NCI-H2196 (cell line): ENCODE measurements around the gene VEGFB.

Source experiments
- DNase-seq: peaks from one replicate; lab custom pipeline; 2025; ENCODE audit not compliant: unreplicated experiment; lab: John Stamatoyannopoulos, UW

The VEGFB gene

DNA sequence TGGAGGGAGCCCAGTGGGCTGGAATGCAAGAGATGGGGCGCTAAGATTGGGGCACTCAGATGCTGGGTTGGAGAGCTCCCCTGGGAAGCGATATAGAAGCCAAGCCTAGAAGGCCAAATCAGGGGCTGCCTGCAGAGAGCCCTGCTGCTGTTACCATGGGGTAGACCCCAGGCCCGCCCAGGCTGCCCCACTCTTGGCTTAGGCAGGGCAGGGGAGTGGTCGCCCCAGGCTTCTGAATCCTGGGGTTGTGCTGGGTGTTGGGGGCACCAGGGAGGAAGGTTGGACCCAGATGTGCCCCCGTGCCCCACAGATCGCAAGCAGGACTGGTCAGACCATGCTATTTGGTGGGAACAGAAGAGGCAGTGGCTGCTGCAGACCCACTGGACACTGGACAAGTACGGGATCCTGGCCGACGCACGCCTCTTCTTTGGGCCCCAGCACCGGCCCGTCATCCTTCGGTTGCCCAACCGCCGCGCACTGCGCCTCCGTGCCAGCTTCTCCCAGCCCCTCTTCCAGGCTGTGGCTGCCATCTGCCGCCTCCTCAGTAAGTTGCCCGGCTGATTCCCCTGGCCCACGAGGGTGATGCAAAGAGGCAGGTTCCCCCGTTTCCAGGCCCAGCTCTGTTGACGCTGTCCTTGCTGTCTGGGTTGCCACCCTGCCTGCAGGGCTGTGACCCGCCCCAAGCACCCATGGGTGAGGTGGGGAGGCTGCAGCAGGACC is 23.9 kb upstream of the VEGFB start:
- DNase-seq: no peak

DNA sequence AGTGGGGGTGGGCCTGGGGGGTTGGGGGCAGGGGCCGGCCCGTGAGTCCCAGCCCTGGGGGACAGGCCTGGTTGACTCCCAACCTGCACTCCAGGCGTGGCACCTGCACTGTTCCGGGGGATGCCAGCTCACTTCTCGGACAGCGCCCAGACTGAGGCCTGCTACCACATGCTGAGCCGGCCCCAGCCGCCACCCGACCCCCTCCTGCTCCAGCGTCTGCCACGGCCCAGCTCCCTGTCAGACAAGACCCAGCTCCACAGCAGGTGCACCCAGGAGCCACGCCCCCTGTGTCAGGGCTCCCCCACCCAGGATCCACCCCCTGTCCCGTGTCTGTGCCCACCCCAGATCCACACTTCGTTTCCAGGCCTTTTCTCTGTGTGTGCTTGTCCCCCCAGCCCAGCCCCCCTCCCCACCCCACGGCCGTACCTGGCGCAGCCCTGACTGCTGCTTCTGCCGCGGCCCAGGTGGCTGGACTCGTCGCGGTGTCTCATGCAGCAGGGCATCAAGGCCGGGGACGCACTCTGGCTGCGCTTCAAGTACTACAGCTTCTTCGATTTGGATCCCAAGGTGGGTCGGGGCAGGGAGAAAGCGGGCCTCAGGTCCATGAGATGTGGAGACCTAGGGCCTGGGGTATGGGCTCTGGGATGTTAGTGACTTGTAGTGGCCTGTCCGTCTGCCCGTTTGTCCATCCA is 23.1 kb upstream of the VEGFB start:
- DNase-seq: no peak

DNA sequence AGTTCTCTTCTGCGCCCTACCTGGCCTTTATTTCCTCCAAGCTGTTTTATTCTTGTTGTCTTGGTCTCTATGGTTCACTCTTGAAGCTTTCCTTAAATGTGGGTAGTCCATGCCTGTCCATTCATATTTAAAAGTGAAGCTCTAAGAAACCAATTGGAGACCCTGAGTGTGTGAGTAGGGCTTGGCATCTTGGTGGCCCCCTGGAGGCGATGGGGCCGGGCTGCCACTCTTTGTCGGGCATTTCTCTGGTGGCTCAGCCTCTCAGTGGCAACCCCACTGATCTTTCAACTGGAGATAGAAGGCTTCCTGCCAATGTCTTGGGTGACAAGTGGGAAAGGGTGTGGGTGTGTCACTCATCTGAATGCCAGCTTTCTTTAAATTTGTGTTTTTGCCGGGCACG is 17.5 kb upstream of the VEGFB start:
- DNase-seq: no peak

DNA sequence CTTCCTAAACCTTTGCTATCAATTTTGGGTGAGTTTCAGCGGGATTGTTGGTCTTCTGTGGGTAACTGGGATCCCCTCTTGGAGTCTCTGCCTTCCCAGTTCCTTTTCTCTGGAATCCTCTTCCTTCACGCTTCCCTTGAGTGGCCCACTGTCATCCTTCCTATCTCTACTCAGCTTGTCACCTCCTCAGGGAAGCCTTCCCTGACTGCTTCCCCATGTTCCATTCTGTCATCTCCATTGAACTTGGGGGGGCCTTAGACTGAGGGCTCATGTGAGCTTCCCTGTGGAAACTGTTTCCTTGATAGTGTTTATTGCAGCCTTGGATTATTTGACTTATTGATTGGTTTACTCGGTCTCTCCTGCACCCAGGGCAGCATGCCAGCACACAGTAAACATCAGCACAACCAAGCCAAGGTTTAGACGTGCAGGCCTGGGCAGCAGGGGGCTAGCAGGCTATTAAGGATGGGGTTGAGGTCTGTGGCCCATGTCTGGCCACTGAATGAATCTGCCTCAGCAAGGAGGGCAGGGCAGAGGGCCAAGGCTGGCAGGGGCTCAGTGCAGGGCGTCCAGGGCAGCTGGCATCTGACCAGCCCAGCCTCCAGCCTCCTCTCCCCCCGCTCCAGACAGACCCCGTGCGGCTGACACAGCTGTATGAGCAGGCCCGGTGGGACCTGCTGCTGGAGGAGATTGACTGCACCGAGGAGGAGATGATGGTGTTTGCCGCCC is 15.6 kb upstream of the VEGFB start:
- DNase-seq: no peak

DNA sequence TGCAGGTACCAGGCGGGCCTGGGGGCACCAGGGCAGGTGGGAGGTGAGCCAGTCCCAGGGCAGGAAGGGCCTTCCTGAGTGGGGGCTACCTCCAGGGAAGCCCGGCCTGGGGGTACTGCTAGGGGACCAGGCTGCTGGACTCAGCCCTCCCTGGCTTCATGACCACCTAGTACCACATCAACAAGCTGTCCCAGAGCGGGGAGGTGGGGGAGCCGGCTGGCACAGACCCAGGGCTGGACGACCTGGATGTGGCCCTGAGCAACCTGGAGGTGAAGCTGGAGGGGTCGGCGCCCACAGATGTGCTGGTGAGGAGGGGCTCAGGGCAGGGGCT is 15.1 kb upstream of the VEGFB start:
- no peak for DNase-seq

DNA sequence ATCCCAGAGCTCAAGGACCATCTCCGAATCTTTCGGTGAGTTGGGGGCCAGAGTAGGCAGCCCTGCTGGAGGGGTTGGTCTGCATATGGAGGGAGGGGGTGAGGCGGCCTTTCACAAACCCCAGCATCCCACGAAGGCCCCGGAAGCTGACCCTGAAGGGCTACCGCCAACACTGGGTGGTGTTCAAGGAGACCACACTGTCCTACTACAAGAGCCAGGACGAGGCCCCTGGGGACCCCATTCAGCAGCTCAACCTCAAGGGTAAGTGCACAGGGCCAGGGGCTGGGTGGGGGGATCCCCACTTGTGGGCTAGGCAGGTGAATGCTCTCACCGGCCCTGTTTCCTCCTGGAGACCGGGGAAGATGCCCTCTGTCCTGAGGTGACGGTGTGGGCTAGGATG is 14.6 kb upstream of the VEGFB start:
- no peak for DNase-seq

DNA sequence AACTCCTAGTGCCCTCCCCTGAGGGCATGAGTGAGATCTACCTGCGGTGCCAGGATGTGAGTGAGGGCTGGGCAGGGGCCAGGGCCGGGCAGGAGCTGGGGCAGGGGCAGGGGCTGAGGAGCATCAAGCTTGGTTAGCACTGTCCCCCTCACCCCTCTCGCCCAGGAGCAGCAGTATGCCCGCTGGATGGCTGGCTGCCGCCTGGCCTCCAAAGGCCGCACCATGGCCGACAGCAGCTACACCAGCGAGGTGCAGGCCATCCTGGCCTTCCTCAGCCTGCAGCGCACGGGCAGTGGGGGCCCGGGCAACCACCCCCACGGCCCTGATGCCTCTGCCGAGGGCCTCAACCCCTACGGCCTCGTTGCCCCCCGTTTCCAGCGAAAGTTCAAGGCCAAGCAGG is 14.1 kb upstream of the VEGFB start:
- no peak for DNase-seq

DNA sequence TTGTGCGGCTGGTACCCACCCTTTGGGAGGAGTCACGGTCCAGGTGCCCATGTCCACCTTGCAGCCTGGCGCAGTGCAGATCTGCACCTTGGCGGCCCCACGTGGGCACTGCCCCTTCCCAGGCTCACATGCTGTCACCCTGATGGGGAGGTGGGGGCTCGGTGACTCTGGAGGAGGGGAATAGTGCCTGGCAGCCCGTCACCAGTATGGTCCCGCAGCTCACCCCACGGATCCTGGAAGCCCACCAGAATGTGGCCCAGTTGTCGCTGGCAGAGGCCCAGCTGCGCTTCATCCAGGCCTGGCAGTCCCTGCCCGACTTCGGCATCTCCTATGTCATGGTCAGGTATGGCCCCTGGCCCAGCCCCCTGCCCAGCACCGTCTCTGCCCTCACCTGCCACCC is 13.6 kb upstream of the VEGFB start:
- no peak for DNase-seq

DNA sequence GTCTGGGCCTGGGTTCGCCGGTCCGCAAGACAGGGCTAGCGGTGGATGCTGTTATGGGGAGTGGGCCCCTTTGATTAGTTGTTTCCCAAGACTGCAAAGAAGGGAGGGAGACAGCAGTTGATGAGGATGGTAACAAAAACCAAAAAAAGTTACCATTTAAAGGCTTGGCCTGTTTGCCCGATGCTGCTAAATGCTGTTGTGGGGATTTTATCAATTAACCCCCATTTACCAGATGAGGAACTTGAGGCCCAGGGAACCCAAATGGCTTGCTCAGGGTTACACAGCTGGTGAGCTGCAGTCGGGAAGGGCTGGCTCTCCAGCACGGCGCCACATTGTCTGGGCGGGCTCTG is 11.8 kb upstream of the VEGFB start:
- no peak for DNase-seq

DNA sequence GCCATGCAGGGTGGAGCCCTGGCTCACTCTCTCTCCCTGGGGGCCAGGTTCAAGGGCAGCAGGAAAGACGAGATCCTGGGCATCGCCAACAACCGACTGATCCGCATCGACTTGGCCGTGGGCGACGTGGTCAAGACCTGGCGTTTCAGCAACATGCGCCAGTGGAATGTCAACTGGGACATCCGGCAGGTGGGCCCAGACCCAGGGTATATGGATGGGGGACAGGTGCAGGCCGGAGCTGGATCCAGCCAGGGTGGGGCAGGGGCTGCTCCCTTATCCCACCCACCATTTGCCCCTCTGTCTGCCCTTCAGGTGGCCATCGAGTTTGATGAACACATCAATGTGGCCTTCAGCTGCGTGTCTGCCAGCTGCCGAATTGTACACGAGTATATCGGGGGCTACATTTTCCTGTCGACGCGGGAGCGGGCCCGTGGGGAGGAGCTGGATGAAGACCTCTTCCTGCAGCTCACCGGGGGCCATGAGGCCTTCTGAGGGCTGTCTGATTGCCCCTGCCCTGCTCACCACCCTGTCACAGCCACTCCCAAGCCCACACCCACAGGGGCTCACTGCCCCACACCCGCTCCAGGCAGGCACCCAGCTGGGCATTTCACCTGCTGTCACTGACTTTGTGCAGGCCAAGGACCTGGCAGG is 11.3 kb upstream of the VEGFB start:
- DNase-seq: no peak

DNA sequence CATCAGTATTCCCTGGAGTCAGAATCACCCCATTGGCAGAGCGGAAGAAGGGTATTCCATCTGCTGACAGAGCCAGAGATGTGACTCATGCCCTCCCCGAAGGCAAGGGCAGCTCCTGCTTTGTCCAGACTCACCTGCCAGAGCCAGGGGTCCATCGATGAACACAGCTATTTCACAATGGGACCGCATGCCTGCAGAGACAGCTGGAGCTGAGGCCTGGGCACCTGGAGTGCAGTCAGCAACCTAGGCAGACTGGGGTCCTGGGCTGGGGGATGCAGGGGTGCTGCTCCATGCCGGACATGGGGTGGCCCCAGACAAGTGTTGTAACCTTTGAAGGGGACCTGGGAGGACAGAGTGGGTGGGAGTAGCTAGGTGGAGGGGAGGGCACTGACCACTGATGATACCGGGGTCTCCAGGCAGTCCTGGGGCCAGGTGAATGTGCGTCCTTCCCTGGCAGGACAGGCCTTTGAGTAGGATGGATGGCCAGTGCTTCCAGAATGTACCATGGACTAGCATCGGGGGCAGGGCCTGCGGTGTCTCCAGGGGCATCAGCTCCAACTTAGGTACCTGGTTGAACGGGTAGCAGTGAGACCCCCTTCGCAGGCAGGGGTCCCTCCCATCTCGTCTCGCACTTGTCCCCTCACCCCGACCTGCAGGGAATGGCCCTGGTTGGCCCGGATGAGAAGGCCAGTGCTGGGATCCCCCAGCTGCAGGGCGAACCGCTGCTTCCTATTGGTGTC is 10.1 kb upstream of the VEGFB start:
- DNase-seq: no peak

DNA sequence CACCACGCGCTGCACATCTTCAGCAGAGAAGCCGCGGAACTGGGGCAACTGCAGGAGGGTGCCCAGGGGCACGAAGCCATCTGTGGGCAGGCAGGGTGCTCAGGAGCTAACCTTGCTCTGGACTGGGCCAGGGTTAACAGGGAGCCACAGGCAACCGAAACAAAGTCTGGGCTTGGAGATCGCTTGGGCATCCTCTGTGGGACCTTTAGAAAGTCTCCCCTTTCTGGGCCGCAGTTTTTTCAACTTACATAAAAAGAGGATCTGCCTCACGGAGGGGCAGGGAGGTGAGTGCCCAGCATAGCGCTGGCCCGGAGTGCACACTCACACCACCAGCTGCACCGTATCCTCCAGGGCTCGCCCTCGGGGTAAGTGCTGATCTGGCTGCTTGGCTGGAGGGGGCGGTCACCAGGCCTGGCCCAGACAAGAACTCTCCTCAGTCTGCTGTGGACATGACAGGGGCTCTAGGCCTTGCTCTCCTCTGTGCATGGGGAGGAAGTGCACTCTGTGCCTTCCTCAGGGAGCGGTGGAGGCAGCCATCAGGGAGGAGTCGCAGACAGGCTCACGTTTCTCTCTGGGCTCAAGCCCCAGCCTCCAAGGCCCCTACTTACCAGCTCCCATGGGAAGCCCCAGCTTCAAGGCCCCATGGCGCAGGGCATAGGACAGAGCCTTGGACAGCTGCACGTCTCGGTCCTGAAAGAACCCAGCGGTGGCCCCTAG is 9.3 kb upstream of the VEGFB start:
- no peak for DNase-seq

DNA sequence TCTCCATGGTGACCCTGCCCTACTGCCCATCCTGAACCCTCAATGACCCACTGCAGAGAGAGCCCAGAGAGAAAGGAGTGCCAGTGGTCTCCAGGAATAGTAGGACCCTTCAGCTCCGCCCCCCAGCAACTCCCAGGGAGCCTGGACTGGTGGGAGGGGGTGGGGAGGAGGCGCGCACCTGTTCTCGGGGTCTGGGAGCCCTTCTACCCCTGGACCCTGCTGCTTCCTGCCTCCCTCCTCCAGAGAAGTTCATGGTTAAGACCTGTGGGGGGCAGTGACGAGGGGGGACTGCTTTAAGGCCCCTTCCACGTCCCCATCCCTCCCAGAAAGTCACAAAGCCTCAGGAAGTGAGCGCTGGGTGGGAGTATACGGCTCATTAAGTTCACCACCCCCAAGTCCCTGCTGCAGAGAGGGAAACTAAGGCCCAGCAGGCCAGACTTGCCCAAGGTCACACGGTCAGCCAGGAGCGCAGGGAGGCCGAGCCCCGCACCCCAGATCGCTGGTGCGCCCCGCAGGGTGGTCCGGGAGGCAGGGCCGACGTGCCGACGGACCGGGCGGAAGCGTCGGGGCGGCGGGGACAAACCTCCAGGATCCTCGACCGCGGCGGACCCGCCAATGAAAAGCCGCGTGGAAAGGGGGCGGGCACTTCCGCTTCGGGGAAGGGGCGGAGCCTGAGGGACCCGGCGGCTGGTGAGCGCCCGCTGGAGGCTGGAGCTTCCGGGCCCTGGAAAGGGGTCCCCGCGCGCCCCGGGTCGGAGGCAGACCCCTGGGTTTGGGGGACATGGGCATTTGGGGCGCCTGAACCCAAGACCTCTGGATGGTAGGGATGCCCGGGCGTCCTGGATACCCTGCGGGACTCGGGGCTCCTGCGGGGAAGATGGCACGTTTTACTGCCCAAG is 8.5 kb upstream of the VEGFB start, which contains the start of the genes NUDT22 and TRPT1:
Gene NUDT22, plus strand, starts transcription at position 667 of the 899 bp plus-strand sequence. CDS start 379 bp downstream, outside the sequence.
Gene TRPT1, minus strand, starts transcription at position 579 of the 899 bp plus-strand sequence. Its CDS starts 326 bp downstream, at position 253.
- DNase-seq: peak; percentile 90

DNA sequence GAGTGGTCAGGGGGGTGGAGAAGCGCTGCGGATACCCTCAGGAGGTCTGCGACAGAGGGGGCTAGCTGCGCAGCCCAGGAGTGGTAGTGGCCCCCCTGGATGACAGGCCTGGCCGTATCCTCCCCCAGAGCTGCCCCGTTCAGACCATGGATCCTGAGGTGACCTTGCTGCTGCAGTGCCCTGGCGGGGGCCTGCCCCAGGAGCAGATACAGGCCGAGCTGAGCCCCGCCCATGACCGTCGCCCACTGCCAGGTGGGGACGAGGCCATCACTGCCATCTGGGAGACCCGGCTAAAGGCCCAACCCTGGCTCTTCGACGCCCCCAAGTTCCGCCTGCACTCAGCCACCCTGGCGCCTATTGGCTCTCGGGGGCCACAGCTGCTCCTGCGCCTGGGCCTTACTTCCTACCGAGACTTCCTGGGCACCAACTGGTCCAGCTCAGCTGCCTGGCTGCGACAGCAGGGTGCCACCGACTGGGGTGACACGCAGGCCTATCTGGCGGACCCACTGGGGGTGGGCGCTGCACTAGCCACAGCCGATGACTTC is 7.8 kb upstream of the VEGFB start:
- peak; percentile 40 for DNase-seq

DNA sequence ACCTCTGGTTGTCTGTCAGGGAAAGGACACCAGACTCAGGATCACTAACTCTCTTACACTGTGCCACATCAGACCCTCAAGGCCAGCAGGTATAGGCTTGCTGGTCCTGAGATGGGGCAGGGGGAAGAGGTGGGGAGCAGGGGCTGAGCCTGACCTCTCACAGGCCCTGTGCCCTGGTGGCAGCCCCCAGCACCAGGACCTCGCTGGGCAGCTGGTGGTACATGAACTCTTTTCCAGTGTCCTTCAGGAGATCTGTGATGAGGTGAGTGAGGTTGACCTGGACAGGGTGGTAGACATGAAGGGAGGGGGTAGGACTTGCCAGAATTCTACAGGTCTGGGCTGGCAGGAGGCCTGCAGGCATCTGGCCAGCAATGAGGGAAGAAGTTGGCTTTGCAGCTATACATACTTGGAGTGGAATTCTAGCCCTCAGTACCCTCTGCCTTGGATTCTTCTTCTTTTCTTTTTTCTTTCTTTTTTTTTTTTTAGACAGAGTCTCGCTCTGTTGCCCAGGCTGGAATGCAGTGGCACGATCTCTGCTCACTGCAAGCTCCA is 6.9 kb upstream of the VEGFB start:
- DNase-seq: no peak

DNA sequence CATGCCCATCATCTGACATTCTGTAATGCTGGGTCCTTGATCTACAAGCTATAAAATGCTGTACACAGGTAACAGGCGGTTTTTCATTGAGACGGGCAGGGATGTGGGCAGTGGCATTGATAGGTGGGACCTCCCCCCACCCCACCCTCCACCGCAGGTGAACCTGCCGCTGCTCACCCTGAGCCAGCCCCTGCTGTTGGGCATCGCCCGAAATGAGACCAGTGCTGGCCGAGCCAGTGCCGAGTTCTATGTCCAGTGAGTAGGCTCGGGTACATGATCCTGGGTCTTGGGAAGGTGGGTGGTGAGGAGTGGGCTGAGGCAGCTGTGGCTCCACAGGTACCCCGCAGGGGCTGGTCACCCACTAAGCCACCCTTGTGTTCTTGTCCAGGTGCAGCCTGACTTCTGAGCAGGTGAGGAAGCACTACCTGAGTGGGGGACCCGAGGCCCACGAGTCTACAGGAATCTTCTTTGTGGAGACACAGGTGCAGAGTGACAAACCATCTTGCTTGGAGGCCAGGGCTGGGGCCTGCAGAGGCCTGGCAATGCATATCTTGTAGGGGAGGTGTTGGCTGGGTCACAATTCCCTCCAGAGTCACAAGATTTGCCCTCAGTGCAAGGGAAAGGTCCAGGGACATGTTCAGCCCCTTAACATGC is 5.2 kb upstream of the VEGFB start:
- DNase-seq: no peak

DNA sequence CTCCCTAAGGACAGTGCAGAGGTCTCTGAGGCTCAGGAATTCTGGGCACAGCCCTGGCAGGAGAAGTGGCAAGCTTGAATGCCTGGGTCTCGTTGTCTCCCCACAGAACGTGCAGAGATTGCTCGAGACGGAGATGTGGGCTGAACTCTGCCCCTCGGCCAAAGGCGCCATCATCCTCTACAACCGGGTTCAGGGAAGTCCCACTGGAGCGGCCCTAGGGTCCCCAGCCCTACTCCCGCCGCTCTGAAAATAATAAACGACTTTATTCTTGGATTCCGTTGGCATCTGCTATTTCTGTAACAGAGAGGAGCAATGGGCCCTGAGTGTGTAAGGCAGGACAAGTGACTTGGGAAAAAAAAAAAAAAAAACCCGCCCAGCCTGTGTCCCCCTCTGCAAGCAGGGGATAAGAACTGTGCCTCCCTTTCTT is 4.6 kb upstream of the VEGFB start:
- no peak for DNase-seq
